Frontal cortex (tissue), 4 donors: ENCODE data around the gene PPFIBP2. TPM values are rescaled to one million over a fixed set of nuclear protein-coding genes. Genes with fewer than 3 reads are reported as not detected.
"Not testable (repeated sequence)": the region's sequence is repeated elsewhere in the genome, so short reads cannot be mapped to it uniquely, and the experiment has no call there.

Source experiments
- DNase-seq, 2 donors: peaks; one replicate each; pipeline ENCODE4 v3.0.0; 2012; ENCODE audit warnings: low spot score in 2 of 2
- FAIRE-seq: peaks from 2 replicates; lab custom pipeline; 2012; peaks lifted over from hg19 to GRCh38; lab: Jason Lieb, UNC
- total RNA-seq: library from RNA; depleted of rRNA; stranded (reverse); fragments of >200 nt; gene quantifications from one replicate; pipeline ENCODE4 v1.2.3, GENCODE V29; 2014
- donor health status: control.
- donor health status: control.
- donor health status: control.

Gene PPFIBP2
- total RNA-seq, 1 donor from 2014 or later: 11.4 TPM

DNA sequence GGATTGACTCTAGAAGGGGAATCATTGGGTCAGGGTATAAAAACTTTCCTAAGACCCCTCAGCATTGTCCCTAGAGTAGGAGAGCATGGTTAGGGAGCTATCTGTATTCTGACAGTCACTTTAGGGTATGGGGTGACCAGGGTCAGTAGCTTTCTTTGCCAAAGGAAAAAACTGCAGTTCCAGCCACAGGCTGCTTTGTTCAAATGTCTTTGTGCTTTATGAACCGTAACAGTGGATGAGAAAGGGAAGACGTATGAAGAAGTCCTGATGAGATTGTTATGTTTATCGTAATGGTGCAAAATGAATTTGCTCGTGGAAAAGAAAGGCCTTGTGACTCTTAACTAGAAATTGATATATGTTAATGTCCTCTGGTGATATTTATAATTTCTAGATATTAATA lies 129.5 kb downstream of the PPFIBP2 start:
- no peak for FAIRE-seq
- no peak for DNase-seq

DNA sequence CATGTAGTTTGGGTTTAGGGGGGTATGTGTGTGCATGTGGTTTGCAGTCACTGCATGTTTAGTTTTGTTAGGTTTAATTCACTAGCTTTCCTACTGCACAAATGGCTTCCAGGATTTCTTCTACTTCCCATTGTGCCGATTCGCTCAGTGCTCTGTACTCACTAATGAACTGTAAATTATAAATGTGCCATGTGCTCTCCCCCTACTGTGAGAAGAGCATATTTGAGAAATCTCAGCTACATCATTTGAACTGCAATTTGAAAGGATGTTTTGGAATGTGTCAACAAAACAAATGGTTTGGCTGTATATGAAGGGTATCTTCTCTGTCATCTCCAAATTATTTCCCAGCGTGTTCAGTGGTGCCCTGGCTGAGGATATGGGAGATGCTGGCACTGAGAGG lies 131.4 kb downstream of the PPFIBP2 start:
- no peak for FAIRE-seq
- DNase-seq: no peak

DNA sequence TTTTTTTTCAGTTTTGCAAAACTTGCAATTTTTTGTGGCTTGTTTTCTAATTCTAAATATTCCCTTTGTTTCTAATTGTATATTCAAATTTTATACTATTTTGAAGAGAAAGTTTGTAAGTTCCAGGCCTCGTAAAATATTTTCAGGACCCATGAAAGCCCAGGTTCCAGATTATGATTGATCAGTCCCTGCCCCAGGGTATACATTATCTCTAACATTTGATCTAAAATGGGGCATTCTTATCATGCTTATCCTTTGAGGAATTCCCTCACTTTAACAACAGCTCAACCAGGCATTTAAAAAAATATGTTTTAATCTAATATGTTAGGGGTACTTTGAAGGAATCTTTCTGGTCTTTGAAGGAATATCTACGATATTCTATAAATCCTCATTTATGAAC lies 133.1 kb downstream of the PPFIBP2 start:
- FAIRE-seq: no peak
- DNase-seq: no peak

DNA sequence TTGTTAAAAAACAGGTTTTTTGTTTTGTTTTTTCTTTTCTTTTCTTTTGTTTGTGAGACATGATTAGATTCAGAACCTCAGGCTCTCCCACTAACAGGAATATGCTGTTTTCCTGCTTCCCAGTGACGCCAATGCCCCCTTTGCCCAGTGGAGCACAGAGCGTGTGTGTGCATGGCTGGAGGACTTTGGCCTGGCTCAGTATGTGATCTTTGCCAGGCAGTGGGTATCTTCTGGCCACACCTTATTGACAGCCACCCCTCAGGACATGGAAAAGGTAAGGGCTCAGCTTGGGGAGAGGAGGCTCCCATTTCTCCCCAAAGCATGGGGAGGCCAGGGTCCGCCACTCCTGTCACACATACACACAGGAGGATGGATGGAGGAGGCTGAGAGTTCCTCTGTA lies 134.5 kb downstream of the PPFIBP2 start:
- no peak for FAIRE-seq

DNA sequence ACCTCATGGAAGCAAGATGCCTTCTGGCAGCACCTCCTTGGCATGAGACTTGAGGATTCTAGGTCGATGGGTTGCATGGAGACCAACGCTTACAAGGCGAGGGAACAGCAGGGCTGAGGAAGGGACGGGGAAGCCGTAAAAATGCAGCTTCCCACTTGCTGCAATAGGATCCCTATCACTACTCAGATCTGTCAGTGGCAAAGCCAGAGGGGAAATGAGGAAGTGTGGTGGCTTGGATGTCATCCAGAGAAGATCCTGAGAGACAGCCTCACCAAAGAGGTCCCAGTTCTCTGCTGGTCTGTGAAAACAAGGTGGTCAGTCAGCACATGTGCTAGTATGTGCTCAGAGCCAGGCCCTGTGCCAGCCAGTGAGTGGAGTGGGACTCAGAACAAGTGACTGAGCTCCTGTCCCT lies 137.3 kb downstream of the PPFIBP2 start:
- DNase-seq: no peak
- no peak for FAIRE-seq

More for the DNA sequence above, 134.5 kb downstream of the PPFIBP2 start:
- no peak for DNase-seq

DNA sequence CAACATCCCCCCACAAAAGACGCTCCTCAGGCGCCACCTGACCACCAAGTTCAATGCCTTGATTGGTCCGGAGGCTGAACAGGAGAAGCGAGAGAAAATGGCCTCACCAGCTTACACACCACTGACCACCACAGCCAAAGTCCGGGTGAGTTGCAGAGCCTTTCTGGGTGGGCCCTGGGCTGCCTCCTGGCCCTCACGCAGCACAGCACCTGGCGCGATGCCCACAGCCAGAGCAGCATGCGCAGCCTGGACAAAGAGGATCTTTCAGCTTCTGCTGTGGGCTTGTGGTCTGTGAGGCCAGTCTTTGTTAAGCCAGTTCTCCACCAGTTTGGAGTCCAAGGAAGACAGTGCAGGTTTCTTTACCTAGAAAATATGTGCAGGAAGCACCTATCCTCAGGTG lies 137.9 kb downstream of the PPFIBP2 start:
- DNase-seq: no peak
- no peak for FAIRE-seq

DNA sequence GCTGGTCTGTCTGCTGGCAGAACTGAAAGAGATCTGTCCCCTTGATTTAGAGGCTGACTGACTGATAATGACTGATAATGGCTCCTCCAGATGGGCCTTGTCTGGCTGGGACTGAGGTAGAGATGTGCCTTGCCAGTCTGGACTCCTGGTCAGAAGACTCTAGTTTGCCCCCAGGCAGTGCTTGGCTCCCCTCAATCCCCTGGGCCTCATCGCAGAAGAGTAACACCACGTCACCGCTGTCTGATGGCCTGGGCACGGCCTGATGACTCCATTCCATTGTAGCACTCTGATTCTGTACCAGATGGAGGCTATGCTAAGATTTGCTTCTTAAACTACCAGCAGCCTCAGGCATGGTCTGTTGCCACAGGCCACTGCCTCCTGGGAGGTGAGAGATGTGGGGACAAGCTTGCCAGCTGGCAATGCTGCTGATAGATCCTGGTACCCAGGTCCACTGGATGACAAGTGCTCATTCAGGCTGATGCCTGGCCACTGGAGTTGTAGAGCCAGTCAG lies 140.5 kb downstream of the PPFIBP2 start:
- DNase-seq (no peak), FAIRE-seq (no peak)

DNA sequence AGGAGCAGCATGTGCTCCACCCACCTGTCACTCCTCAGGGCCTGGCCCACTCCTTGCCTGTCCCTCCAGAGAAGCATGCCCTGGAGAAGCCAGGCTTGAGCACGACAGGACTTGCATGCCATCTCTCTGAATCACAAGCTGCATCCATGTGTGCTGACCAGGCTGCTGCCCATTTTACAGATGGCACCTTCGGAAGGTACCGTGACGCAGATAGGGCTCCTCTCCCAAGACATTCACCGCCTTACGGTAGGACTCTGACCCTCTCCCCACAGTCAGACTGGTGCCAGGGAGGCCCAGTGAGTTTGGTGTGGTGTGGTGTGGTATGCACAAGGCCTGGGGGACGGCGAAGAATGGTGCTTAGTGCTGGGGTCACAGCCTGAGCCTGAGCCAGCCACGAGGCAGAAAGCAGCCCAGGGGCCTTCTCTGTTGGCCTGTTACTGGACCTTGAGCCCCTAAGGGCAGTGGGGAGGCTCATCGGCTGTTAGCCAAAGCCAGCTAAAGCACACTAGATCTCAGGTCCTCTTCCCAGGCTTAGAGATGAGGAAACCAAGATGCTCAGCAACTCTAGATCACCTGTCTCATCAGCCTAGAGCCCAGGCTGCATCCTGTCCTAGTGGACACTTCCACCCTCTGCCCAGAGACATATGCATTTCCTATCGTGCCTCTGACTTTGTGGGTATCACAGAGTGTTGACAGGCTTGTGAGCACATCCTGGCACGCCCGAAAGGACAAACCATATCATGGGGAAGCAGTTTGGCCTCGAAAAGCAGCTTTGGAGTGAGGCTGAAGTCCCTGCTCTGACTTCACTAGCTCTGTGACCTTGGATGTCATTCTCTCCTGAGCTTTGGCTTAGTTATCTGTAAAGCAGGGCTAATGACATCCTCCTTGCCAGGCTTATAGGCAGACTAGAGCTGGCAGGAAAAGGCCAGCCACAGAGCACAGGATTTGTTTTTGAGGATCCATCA lies 141.7 kb downstream of the PPFIBP2 start:
- no peak for DNase-seq
- FAIRE-seq: no peak

DNA sequence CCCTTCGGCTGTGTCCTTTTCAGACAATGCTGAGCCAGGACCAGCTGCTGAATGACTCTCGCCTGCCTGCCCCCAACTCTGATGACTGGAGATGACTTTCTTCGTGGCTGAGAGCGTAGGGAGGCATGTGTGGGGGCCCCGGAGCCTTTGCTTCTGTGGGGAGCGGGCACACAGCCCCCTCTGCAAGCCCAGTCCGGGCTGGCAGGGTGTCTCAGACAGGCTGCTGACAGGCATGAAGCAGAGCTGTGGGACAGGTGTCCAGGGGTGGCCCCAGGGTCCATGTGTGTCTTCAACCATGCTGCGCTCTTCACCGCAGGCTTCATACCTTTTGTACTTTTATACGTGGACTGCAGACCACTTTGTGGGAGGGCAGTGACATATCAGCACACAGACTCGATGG lies 142.9 kb downstream of the PPFIBP2 start:
- no peak for FAIRE-seq

DNA sequence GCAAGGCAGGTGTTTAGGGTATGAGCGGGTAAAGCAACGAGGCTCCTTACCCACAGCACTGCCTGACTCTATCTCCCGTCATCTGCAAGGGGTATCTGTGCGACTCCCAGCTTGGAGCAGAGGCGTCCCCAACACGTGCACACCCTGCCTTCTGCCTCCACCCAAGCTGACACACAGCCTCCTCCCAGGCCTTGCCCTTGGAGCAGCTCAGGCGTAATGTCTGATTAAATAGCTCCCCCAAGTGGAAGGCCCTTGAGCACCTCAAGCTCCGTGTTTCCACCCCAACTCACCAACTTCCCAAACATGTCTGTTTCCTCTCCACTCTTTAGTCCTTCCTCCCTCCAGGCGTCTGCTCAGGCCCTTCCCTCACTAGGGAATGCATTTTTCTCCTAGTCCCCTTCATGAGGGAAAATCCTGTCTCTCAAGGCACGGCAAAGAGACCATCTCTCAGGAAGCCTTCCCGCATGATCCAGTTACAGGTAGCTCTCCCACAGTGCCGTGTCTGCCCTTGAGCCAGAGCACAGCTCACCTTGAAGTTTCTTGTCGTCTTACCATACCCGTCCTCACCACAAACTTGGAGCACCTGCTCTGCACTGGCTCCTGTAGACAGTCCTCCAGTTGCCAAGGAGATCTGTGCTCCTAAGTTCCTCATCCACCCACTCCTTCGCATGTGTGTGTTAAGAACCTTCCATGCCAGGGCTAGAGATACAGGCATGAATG lies 143.7 kb downstream of the PPFIBP2 start:
- peak; percentile 44 to 60 for DNase-seq
- FAIRE-seq: no peak

More for the DNA sequence above, 142.9 kb downstream of the PPFIBP2 start:
- no peak for DNase-seq

DNA sequence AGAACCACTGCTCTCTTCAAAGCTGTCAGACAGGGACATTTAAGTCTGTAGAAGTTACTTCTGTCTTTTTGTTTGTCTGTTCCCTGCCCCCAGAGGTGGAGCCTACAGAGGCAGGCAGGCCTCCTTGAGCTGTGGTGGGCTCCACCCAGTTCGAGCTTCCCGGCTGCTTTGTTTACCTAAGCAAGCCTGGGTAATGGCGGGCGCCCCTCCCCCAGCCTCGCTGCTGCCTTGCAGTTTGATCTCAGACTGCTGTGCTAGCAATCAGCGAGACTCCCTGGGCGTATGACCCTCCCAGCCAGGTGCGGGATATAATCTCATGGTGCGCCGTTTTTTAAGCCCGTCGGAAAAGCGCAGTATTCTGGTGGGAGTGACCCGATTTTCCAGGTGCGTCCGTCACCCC lies 149.7 kb downstream of the PPFIBP2 start:
- not testable (repeated sequence) for DNase-seq, FAIRE-seq

DNA sequence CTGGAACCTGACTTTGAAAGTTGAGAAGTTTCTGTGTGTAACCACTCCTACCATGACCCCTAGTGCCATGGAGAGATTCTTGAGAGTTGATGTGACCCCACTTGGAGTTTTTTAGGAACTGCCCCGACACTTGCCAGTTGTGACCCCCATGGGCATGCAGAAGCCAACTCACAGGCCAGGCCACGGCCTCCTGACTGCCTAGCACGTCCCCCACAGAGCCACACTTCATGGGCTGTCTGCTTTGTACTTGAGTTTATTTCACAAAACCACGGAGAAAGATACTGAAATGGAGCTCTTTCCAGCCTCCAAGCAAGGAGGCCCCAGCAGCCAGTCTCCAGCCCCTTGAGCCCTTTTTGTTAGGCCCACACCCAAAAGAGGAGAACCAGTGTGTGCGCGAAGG lies 151.1 kb downstream of the PPFIBP2 start:
- FAIRE-seq: no peak
- DNase-seq: no peak

DNA sequence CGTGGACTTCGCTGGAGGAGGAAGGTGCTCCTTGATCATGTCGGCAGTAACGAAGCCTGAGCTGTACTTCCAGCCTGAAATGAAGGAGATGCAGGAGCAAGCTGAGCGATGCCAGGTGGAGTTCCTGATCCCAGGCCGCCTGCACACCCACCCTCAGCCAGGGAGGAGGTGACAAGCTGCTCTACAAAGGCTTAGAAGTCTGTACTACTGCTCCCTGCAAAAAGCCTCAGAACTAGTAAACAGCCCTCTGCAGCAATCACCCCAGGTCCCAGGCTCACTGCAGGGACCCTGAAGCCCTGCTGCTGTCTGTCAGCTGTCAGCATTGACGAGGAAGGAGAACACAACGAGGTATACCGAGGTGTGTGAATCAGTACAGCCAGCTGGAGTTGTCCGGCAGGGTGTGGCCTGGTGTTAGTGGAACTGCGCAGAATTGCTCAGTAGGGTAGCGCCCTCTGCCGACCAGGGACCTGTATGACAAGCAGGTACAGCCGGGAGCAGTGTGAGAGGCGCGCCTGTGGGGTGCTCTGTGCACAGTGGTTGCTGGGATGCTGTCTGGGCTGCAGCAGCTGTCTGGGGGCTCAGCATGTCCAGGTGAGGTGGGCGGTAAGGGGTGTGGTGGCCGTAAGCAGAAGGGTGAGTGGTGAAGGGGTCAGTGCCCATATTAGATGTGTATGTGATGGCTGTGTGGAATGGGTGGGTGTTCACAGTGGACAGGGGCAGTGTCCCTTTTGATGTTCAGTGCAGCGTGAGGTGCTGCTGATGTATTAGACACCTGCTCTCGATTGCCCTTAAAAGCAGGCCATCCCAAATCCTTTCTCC lies 151.9 kb downstream of the PPFIBP2 start:
- DNase-seq: peak in 1 of 2 donors; percentile 78
- no peak for FAIRE-seq

DNA sequence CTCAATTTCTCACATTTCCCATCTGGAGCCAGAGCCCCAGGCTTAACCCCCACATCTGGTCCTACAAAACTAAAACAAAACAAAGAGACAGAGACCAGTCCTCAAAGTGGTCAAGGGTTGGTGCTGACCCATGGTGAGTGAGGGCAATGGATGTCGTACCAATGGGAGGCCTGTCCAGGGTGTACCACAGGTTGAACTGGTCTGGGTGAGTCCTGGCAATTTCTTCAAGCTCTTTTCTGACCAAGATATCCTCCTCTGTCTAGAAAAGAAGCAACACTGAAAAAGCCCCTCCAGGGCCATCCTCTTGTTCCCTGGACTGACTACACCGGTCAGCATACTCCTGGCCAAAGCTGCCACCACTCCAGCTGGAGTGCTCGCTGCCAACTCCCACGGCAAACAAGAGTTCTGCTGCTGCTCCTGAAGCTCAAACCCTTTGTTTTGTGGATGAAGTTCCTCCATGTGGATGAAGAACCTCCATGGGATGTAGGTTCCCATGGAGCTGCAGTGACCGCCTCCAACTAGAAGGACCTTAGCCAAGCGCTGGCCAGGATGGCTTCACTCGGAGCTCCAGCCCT lies 152.6 kb downstream of the PPFIBP2 start:
- DNase-seq (no peak), FAIRE-seq (no peak)

DNA sequence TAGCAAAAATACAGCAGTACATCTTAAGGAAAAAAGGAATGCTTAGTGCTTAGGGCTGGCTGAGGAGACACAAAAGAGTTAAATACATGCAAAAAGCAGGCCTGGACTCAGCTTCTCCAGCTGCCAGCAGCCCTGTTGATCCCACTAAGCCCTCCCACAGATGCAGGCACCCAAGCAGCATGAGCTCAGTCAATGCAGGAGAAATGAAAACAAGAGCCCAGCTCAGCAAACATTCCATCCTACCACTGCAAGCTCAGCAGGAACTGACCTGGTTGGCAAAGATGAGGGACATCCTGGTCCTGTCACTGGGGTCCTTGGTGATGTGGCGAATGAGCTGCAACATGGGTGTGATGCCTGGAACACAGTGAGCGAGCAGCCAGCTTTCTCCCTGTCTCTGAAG lies 153.7 kb downstream of the PPFIBP2 start:
- no peak for DNase-seq
- no peak for FAIRE-seq

DNA sequence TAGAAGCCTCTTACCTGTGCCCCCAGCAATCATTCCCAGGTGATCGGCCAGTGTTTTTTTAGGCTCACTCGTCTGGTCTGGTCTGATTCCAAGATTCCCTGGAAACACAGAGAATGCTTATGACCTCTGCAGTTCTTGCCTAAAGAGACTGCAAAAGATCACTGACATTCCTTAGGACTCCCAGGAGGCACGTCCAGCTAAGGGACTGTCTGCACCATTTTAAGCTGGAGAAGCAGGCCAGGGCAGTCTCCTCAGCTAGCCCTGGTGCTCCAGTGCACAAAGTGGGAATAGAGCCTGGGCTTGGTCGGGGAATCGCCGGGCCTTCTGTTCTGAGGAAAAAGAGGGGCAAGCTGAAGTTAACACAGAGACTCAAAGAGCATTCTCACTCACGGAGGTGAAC lies 154.7 kb downstream of the PPFIBP2 start:
- DNase-seq: no peak
- FAIRE-seq: no peak

DNA sequence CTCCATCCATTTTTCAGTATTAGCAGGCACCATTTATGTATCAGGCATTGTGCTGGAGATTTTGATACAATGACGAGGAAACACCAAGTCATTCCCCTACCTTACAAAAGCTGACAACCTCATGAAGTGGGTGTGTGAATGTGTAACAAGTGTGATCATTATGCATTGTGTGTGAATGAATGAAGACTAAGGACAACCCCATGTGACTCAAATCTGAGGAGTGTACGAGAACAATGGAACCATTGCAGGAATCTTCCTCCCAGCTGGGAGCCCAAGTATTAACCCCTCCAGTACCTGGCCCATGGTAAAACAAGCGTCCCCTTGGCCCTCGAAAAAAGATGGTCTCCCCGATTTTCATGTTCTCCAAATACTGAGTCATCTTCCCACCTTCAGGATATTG lies 155.1 kb downstream of the PPFIBP2 start:
- DNase-seq (no peak), FAIRE-seq (peak; percentile 26)

DNA sequence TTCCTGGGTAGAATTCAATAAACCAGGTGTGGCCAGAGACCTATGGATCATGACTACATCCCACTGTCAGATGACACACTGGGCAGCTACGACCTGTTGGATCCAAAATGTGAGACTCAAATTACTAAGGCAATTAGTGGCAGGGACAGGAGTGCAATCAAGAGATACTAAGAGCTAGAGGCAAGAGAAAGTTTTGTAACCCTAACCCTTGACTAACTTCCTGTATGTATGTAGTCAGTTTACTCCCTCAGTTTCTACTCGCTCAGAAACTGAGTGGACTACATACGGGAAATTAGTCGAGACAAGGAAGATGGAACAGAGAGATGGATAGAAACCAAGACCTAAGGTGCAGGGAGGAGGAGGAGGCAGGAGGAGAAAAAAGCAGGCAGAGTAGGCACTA lies 156.8 kb downstream of the PPFIBP2 start:
- no peak for DNase-seq
- no peak for FAIRE-seq

DNA sequence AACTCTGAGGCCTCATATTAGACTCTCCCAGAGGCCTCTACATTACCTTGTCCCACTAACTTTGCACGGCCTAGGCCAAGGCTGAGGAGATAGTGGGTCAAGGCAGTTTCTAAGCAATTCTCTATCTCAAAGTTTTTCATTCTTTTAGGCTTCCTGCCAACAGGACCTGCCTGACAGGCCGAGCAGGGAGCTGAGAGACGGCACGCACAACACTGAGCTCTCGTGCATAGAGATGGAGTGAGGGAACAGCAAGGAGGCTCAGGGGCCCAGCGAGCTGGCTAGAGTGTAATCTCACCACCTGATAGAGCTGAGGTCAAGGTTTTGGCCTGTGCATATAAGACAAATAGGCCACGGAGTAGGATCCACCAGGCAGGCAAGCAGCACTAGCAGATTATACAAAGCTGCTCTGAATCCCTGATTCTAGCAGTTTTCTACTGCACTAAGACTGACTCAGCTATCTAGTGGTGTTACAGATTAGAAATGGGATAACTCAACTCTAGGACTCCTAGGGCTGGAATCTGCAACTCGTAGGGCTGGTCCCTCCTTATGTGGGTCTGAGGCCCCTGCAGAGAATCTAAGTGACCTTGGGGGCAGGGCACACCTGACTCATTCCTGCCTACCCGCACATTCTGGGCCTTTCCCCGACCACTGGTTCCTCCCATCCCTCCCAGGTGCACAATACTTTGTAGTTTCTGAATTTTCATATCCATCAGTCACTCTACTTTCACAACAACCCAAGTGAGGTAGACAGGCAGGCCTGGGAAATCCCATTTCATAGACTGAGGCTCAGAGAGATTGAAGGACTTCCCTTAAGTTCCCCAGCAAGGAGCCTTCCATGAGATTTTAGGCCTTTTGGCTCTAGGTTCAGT lies 157.8 kb downstream of the PPFIBP2 start:
- FAIRE-seq: no peak
- DNase-seq: no peak
